ENCODE measurements around the gene GOLGA6A. TPM values are rescaled to one million over a fixed set of nuclear protein-coding genes. Genes with fewer than 3 reads are reported as not detected.

GOLGA6A gene
- total and polyA plus RNA-seq, 2 of the 8 experiments (the other 6 are each of a cell fraction or from before 2014, with no cell fraction given): 0.80 to 1.0 TPM

DNA sequence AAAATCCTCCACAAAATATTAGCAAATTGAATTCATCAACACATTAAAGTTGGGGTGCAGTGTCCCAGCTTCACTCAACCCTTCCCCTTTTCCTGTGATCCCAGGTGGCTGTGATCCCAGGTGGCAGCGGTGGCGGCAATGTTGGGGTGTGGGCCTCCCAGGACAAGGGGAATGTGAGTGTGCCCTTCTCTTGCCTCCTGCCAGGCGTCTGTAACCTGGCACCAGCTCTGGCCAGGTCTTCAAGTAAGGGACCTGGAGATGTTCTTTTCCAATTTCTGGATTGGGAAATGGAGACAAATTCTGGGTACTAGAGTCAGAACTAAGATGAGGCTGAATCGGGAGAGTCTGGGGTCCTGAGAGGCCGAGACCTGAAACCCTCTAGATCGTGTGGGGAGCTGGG, 20.1 kb downstream of the GOLGA6A start:
- H3K27ac ChIP-seq (ENCODE audit: low read depth, low read length): no peak overlapping the region
- FAIRE-seq (no peak), DNase-seq (ENCODE audit: low read depth in 1 of 2, low spot score in 2 of 2) (no peak)
- no peak overlapping the region for H3K23ac ChIP-seq (ENCODE audit: insufficient read length)
- no peaks in the 10 kb centered on the region for H3K9me3 ChIP-seq (ENCODE audit: insufficient read depth in 2 of 2, low read depth in 1 of 2, low read length in 1 of 2)
- H3K23me2 ChIP-seq (ENCODE audit: low read depth, low read length): no peaks in the 10 kb centered on the region
- no peaks in the 10 kb centered on the region for H3K36me3 ChIP-seq (ENCODE audit: control insufficient read depth in 2 of 4, insufficient read depth in 4 of 4, low read length in 3 of 4)
- no peak overlapping the region for H3K4ac ChIP-seq (replicated peaks; ENCODE audit: insufficient read length, low read depth, low read length)
- no peak overlapping the region for H3K4me2 ChIP-seq (ENCODE audit: insufficient read depth in 1 of 2, low read depth in 2 of 2, low read length in 2 of 2)
- no peaks in the 10 kb centered on the region for H4K20me1 ChIP-seq (replicated peaks in 1 of 2; ENCODE audit: control insufficient read depth in 1 of 2, insufficient read depth in 2 of 2, low read length in 2 of 2)
- H2BK5ac ChIP-seq (ENCODE audit: low read depth, low read length): no peak overlapping the region
- WGBS, 2 experiments (ENCODE audit: extremely low coverage in 1 of 2, insufficient coverage in 1 of 2, insufficient read length in 1 of 2, insufficient replicate concordance in 2 of 2, low coverage in 1 of 2, low lambda C conversion rate in 2 of 2, missing lambda C conversion rate in 1 of 2): 88% methylated on average over 6 of the region's 6 CpGs; no CpG with 5 or more reads in 1 of the 2 experiments
- H2BK120ac ChIP-seq (replicated peaks; ENCODE audit: low read depth, low read length): no peak overlapping the region
- no peak overlapping the region for H4K91ac ChIP-seq (replicated peaks; ENCODE audit: insufficient read length, low read length)
- H3K14ac ChIP-seq (ENCODE audit: insufficient read length): no peak overlapping the region
- no peak overlapping the region for H3K18ac ChIP-seq (ENCODE audit: extremely low read depth, low read length)
- no peak overlapping the region for H4K8ac ChIP-seq (ENCODE audit: extremely low read depth, insufficient read depth, low read length)
- no peaks in the 10 kb centered on the region for H3K79me1 ChIP-seq (ENCODE audit: low read depth, low read length)
- no peak overlapping the region for H3K9ac ChIP-seq (replicated peaks in 1 of 4; ENCODE audit: extremely low read depth in 1 of 4, low read depth in 3 of 4, low read length in 3 of 4)
- no peak overlapping the region for H2BK20ac ChIP-seq (ENCODE audit: low read length)
- CTCF ChIA-PET (ENCODE audit: partially characterized antibody): interaction anchor here (0.9 to 1.8 kb wide), 2 partner anchors 9 to 58 kb away, joined by 3 to 11 read pairs; no protein-coding TSS in a partner anchor
- no peak overlapping the region for H2BK12ac ChIP-seq (ENCODE audit: low read depth, low read length)
- no peak overlapping the region for H3K4me3 ChIP-seq (ENCODE audit: extremely low read depth in 1 of 4, insufficient read depth in 2 of 4, low read depth in 3 of 4, low read length in 4 of 4)
- TF ChIP-seq ATF3 (IDR thresholded peaks at IDR 0.05; ENCODE audit: insufficient read depth, low read depth, low read length) (no peak), KDM4A (IDR thresholded peaks at IDR 0.05; ENCODE audit: low read depth, low read length, severe bottlenecking) (no peak), CHD1 (IDR thresholded peaks at IDR 0.05; ENCODE audit: low read depth, low read length) (no peak), KDM5A (IDR thresholded peaks at IDR 0.05; ENCODE audit: low read length) (no peak), E2F6 (IDR thresholded peaks at IDR 0.05) (no peak), BACH1 (IDR thresholded peaks at IDR 0.05; ENCODE audit: low read length) (no peak), SP2 (IDR thresholded peaks at IDR 0.05; ENCODE audit: low read length) (no peak), CBX5 (IDR thresholded peaks at IDR 0.05; ENCODE audit: low read depth, low read length) (no peak), SIN3A (conservative IDR thresholded peaks at IDR 0.05 in 1 of 2, IDR thresholded peaks at IDR 0.05 in 1 of 2; ENCODE audit: low read depth in 1 of 2, low read length in 2 of 2) (no peak), MAFK (IDR thresholded peaks at IDR 0.05; ENCODE audit: low read depth, low read length) (no peak)
- TF ChIP-seq, protein P1, sequence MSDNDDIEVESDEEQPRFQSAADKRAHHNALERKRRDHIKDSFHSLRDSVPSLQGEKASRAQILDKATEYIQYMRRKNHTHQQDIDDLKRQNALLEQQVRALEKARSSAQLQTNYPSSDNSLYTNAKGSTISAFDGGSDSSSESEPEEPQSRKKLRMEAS (IDR thresholded peaks at IDR 0.05): no peak
- H3K56ac ChIP-seq (replicated peaks; ENCODE audit: insufficient read length, low read depth, low read length): no peak overlapping the region
- no peak overlapping the region for H2AK5ac ChIP-seq (ENCODE audit: low read depth, low read length)
- no peaks in the 10 kb centered on the region for H3K4me1 ChIP-seq (replicated peaks in 1 of 4; ENCODE audit: control insufficient read depth in 3 of 4, insufficient read depth in 4 of 4, low read length in 3 of 4)
- no peak overlapping the region for H4K5ac ChIP-seq (ENCODE audit: insufficient read length, low read depth, low read length)
- H3K27me3 ChIP-seq (replicated peaks in 1 of 4; ENCODE audit: control insufficient read depth in 3 of 4, extremely low read depth in 1 of 4, insufficient read depth in 3 of 4, low read length in 3 of 4): no peaks in the 10 kb centered on the region
- H3K79me2 ChIP-seq (ENCODE audit: control insufficient read depth in 1 of 2, insufficient read depth in 2 of 2, low read length in 2 of 2): no peaks in the 10 kb centered on the region
- POLR2A ChIA-PET (ENCODE audit: partially characterized antibody): no interaction called here
- no peak overlapping the region for H2AFZ ChIP-seq (ENCODE audit: low read length)
- H2BK15ac ChIP-seq (ENCODE audit: low read length): no peak overlapping the region

All from H1 (cell line).